A549 (cell line): ENCODE results near the gene FAM240A.

Experiments used
- PHF8 ChIP-seq: fragments of 200-600 bp; sonication (generic); IDR thresholded peaks from 2 replicates; pipeline ENCODE4 v1.6.1; 2016; ENCODE audit warnings: low read depth, mild to moderate bottlenecking, antibody characterized with exemption, moderate library complexity, borderline replicate concordance
- SREBF2 ChIP-seq: fragments of 450-650 bp; IDR thresholded peaks from 2 replicates; pipeline ENCODE4 v1.6.1; 2014; ENCODE audit warnings: mild to moderate bottlenecking, moderate library complexity

DNA sequence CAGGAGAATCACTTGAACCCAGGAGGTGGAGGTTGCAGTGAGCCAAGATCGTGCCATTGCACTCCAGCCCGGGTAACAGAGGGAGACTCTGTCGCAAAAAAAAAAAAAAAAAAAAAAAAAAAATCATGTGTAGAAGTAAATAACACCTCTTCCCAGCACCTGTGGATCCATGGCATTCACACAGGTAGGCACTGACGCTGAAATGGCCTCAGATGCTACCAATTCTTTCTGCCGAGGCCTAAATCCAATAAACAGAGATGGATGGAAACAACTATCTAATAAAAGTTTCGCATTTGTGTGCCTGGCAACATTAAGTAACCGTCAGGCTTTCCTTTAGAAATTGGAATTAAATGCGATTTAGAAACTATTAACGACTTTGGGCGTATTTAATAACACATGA, 35.9 kb upstream of the FAM240A start:
- TF ChIP-seq PHF8 (no peak), SREBF2 (no peak)
